Suprapubic skin (tissue), 4 donors: ENCODE data around the gene PXDC1.

Experiments
- CTCF ChIP-seq, 2 donors: fragments of 200-600 bp in 1 of 2; fragments of 450-650 bp in 1 of 2; sonication (generic) in 1 of 2; IDR thresholded peaks; one replicate each; pipeline ENCODE4 v1.5.1; 2016 to 2019; ENCODE audit warnings: antibody characterized with exemption in 2 of 2, mild to moderate bottlenecking in 1 of 2, moderate library complexity in 1 of 2
- EP300 ChIP-seq: sonication (generic); formaldehyde crosslinking; IDR thresholded peaks from one replicate; pipeline ENCODE4 v1.6.1; 2017; ENCODE audit warnings: antibody characterized with exemption
- POLR2A ChIP-seq, 2 donors: fragments of 450-650 bp; IDR thresholded peaks; one replicate each; pipeline ENCODE4 v1.6.1; 2017; ENCODE audit warnings: antibody characterized with exemption in 2 of 2, mild to moderate bottlenecking in 2 of 2, moderate library complexity in 2 of 2
- POLR2AphosphoS5 ChIP-seq, 3 donors: sonication (generic); formaldehyde crosslinking; IDR thresholded peaks; one replicate each; pipeline ENCODE4 v1.6.1; 2017; ENCODE audit warnings: antibody characterized with exemption in 3 of 3

- no peak for TF ChIP-seq POLR2A (IDR thresholded peaks at IDR 0.05)
- no peak for TF ChIP-seq CTCF (IDR thresholded peaks at IDR 0.05)
- TF ChIP-seq POLR2AphosphoS5 (IDR thresholded peaks at IDR 0.05): no peak
- TF ChIP-seq EP300: no peak
Measured at GRCh38 chr6:3794092-3794491, 42.6 kb upstream of the PXDC1 start.
